Osteocyte (in vitro differentiated cells): ENCODE measurements around the gene SCAPER. TPM values are rescaled to one million over a fixed set of nuclear protein-coding genes. Genes with fewer than 3 reads are reported as not detected.

Experiments
- DNase-seq: peaks from one replicate; pipeline ENCODE4 v3.0.0; 2021; ENCODE audit warnings: mixed read lengths; ENCODE audit not compliant: unreplicated experiment; ENCODE audit errors: extremely low spot score
- H3K27ac Mint-ChIP-seq: one replicate; pipeline ENCODE4 v1.8.0; 2021; ENCODE audit warnings: mild to moderate bottlenecking, mixed read lengths; ENCODE audit not compliant: unreplicated experiment
- H3K27me3 Mint-ChIP-seq: one replicate; pipeline ENCODE4 v1.8.0; 2021; ENCODE audit warnings: mixed read lengths; ENCODE audit not compliant: unreplicated experiment
- H3K36me3 Mint-ChIP-seq: one replicate; pipeline ENCODE4 v1.8.0; 2021; ENCODE audit warnings: mixed read lengths; ENCODE audit not compliant: unreplicated experiment
- H3K4me1 Mint-ChIP-seq: one replicate; pipeline ENCODE4 v1.8.0; 2021; ENCODE audit warnings: mixed read lengths; ENCODE audit not compliant: unreplicated experiment
- H3K4me3 Mint-ChIP-seq: one replicate; pipeline ENCODE4 v1.8.0; 2021; ENCODE audit warnings: mild to moderate bottlenecking, moderate library complexity, mixed read lengths; ENCODE audit not compliant: unreplicated experiment
- H3K9me3 Mint-ChIP-seq: one replicate; pipeline ENCODE4 v1.8.0; 2021; ENCODE audit warnings: mixed read lengths; ENCODE audit not compliant: unreplicated experiment
- total RNA-seq: library from RNA; stranded (reverse); gene quantifications from 2 replicates; pipeline ENCODE4 v1.2.1, GENCODE V29; 2021
- TF ChIP-seq, protein P1 (sequence below): fragments of 200-600 bp; sonication (generic); IDR thresholded peaks from 2 replicates; pipeline ENCODE4 v1.5.0; 2021; ENCODE audit warnings: antibody characterized with exemption, mild to moderate bottlenecking, moderate library complexity

SCAPER gene
- total RNA-seq, 1 donor from 2014 or later = 20.0 TPM

DNA sequence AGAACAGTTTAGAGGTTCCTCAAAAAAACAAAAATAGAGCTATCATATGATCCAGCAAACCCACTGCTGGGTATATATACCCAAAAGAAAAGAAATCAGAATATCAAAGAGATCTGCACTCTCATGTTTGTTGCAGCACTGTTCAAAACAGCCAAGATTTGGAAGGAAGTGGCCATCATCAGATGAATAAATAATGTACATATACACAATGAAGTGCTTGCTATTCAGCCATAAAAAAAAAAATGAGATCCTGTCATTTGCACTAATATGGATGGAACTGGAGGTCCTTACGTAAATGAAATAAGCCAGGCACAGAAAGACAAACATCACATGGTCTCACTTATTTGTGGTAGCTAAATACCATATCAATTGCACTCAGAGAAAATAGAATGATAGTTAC lies 58.4 kb downstream of the SCAPER start:
- peaks cover 13% of the 10 kb centered on the region for H3K36me3 Mint-ChIP-seq
- no peak overlapping the region for H3K4me3 Mint-ChIP-seq
- TF ChIP-seq, protein P1, sequence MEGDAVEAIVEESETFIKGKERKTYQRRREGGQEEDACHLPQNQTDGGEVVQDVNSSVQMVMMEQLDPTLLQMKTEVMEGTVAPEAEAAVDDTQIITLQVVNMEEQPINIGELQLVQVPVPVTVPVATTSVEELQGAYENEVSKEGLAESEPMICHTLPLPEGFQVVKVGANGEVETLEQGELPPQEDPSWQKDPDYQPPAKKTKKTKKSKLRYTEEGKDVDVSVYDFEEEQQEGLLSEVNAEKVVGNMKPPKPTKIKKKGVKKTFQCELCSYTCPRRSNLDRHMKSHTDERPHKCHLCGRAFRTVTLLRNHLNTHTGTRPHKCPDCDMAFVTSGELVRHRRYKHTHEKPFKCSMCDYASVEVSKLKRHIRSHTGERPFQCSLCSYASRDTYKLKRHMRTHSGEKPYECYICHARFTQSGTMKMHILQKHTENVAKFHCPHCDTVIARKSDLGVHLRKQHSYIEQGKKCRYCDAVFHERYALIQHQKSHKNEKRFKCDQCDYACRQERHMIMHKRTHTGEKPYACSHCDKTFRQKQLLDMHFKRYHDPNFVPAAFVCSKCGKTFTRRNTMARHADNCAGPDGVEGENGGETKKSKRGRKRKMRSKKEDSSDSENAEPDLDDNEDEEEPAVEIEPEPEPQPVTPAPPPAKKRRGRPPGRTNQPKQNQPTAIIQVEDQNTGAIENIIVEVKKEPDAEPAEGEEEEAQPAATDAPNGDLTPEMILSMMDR = no peak
- no peak for DNase-seq
- H3K27ac Mint-ChIP-seq = no peak overlapping the region
- peaks cover 10% of the 10 kb centered on the region for H3K9me3 Mint-ChIP-seq
- no peaks in the 10 kb centered on the region for H3K27me3 Mint-ChIP-seq
- H3K4me1 Mint-ChIP-seq = peaks cover 9% of the 10 kb centered on the region

DNA sequence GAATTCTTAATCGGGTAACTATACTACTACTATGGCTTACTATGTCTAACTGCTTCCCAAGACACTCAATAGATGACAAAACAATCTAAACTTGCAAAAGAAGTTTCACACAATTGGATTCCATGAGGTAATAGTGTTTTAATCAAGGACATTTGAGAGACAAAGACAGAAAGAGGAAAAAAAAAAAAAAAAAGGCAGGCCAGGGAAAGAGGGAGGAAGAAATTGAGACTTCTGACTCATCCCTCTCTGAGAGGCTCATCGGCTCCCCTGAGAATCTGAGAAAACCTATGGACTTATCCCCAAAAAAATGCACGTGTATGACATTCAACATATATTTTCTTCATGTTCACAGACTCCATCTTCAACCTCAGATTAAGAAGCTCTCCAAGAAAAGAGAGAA lies 61.0 kb downstream of the SCAPER start:
- H3K27ac Mint-ChIP-seq = no peak overlapping the region
- TF ChIP-seq, protein P1 = no peak
- no peak overlapping the region for H3K4me3 Mint-ChIP-seq
- H3K9me3 Mint-ChIP-seq = no peaks in the 10 kb centered on the region
- peaks cover 9% of the 10 kb centered on the region for H3K4me1 Mint-ChIP-seq
- H3K27me3 Mint-ChIP-seq = no peaks in the 10 kb centered on the region
- no peaks in the 10 kb centered on the region for H3K36me3 Mint-ChIP-seq
- no peak for DNase-seq

DNA sequence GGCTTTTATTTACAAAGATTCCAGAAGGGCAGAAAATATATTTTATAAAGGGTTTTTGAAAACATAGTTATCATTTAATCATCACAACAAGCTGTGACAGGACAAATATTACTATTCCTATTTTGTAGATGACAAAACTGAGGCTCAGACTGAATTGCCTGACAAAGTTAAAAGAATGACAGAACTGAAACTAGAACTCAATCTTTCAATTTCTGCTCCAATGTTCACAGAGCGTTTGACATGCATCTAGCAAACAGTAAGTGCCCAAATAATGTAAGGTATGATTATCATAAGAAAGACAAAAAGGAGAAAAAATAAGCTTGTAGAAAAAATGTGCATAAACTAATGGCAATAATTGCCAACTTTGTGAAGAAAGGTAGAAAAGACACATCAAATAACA lies 61.9 kb downstream of the SCAPER start:
- Mint-ChIP-seq H3K4me3 (no peak overlapping the region), H3K4me1 (peaks cover 9% of the 10 kb centered on the region), H3K9me3 (no peaks in the 10 kb centered on the region), H3K27me3 (no peaks in the 10 kb centered on the region), H3K36me3 (peaks cover 4% of the 10 kb centered on the region), H3K27ac (no peak overlapping the region)
- DNase-seq = no peak
- TF ChIP-seq, protein P1 = no peak

DNA sequence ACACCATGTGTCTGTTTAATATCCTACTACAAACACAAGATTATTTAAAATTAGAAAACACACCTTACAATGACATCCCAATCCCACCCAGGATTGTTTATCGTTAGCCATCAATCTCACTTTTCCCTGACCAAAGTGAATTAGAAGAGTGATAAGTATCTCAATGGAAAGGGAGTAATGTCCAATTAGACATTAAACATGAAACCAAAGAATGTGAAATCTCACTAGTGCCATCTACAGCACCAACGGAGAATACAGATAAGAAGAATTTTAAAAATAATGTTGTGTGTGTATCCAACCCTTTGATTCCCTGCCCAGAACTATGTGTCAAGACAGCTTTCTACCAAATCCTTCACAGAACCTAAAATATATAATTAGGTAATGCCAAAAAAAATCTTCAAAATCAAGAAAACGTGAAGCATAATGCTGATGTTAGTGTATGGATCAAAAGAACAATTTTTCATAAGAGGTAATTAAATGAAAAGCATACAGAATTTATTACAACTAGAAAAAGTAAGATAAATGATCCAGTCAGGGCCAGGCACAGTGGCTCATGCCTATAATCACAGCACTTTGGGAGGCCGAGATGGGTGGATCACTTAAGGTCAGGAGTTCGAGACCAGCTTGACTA lies 64.2 kb downstream of the SCAPER start:
- peaks cover 4% of the 10 kb centered on the region for H3K9me3 Mint-ChIP-seq
- H3K27me3 Mint-ChIP-seq = no peaks in the 10 kb centered on the region
- H3K4me1 Mint-ChIP-seq = peaks cover 9% of the 10 kb centered on the region
- TF ChIP-seq, protein P1 = peak; percentile 73
- DNase-seq = no peak
- H3K36me3 Mint-ChIP-seq = peaks cover 4% of the 10 kb centered on the region
- no peak overlapping the region for H3K4me3 Mint-ChIP-seq
- no peak overlapping the region for H3K27ac Mint-ChIP-seq

DNA sequence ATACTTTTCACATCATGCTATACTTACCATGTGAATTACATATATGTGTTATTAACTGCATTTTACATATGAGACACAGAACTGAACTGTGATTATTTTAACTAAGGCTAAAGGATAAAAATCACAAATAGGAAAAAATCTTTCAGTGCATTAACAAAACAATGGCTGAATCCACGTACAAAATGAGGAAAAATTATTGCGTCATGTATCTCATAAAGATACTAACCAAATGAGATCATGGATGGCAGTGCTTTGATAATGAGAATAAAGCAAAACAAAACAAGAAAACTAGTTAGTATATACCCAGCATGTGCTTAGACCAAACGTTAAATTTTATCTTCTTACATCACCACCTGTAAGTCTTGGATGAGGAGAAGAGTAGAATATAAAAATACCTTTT lies 66.0 kb downstream of the SCAPER start:
- Mint-ChIP-seq H3K4me3 (no peak overlapping the region), H3K9me3 (peaks cover 10% of the 10 kb centered on the region), H3K27ac (no peak overlapping the region), H3K36me3 (peaks cover 4% of the 10 kb centered on the region), H3K4me1 (peaks cover 4% of the 10 kb centered on the region), H3K27me3 (no peaks in the 10 kb centered on the region)
- no peak for DNase-seq
- TF ChIP-seq, protein P1 = no peak
